Smooth muscle cell (in vitro differentiated cells): ENCODE measurements around the gene BRD1. TPM values are rescaled to one million over a fixed set of nuclear protein-coding genes. Genes with fewer than 3 reads are reported as not detected.

Source experiments
- DNase-seq: peaks from one replicate; lab custom pipeline; 2025; ENCODE audit not compliant: unreplicated experiment; lab: John Stamatoyannopoulos, UW
- H2AFZ ChIP-seq: fragments of 200-600 bp; sonication (generic); 2 replicates; pipeline ENCODE4 v1.6.0; 2016; ENCODE audit warnings: antibody characterized with exemption, low read depth, mild to moderate bottlenecking
- H3F3A ChIP-seq: fragments of 200-600 bp; sonication (generic); 2 replicates; pipeline ENCODE4 v1.6.0; 2017; ENCODE audit warnings: antibody characterized with exemption, low read depth
- H3K27ac ChIP-seq: fragments of 200-600 bp; sonication (generic); 2 replicates; pipeline ENCODE4 v1.5.1; 2016; ENCODE audit warnings: low read depth, mild to moderate bottlenecking
- H3K27me3 ChIP-seq: fragments of 200-600 bp; sonication (generic); 2 replicates; pipeline ENCODE4 v1.6.1; 2016; ENCODE audit warnings: low read depth, mild to moderate bottlenecking
- H3K36me3 ChIP-seq: fragments of 200-600 bp; sonication (generic); 2 replicates; pipeline ENCODE4 v1.5.1; 2016; ENCODE audit warnings: low read depth
- H3K4me1 ChIP-seq: fragments of 200-600 bp; sonication (generic); 2 replicates; pipeline ENCODE4 v1.5.1; 2016; ENCODE audit warnings: low read depth
- H3K4me2 ChIP-seq: fragments of 200-600 bp; sonication (generic); 2 replicates; pipeline ENCODE4 v1.6.0; 2016; ENCODE audit warnings: mild to moderate bottlenecking
- H3K4me3 ChIP-seq: fragments of 200-600 bp; sonication (generic); 2 replicates; pipeline ENCODE4 v1.5.1; 2016; ENCODE audit warnings: mild to moderate bottlenecking
- H3K79me2 ChIP-seq: fragments of 200-600 bp; sonication (generic); 2 replicates; pipeline ENCODE4 v1.6.0; 2016; ENCODE audit warnings: low read depth, mild to moderate bottlenecking
- H3K9ac ChIP-seq: fragments of 200-600 bp; sonication (generic); 2 replicates; pipeline ENCODE4 v1.6.0; 2016; ENCODE audit warnings: low read depth
- H3K9me3 ChIP-seq: fragments of 200-600 bp; sonication (generic); replicated peaks from 2 replicates; pipeline ENCODE4 v1.5.1; 2016; ENCODE audit warnings: low read depth
- H4K20me1 ChIP-seq: fragments of 200-600 bp; sonication (generic); 2 replicates; pipeline ENCODE4 v1.6.0; 2016; ENCODE audit warnings: low read depth
- CTCF ChIP-seq: fragments of 200-600 bp; sonication (generic); IDR thresholded peaks from 2 replicates; pipeline ENCODE4 v1.5.1; 2017; ENCODE audit warnings: borderline replicate concordance, mild to moderate bottlenecking, antibody characterized with exemption; ENCODE audit not compliant: insufficient read depth, poor library complexity, severe bottlenecking
- WGBS: methylation state at CpG from one replicate; pipeline ENCODE4 v1.1.7; 2016; ENCODE audit warnings: low lambda C conversion rate; 5-methylcytosine and 5-hydroxymethylcytosine counted together
- polyA plus RNA-seq: library from polyadenylated mRNA; unstranded; fragments of >200 nt; fragmentation: Nextera tagmentation; extraction: Ambion mirVana; gene quantifications from 2 replicates; pipeline ENCODE4 v1.2.1, GENCODE V29; 2016
- total RNA-seq: library from RNA; depleted of rRNA; stranded (reverse); fragments of >200 nt; gene quantifications from 2 replicates; pipeline ENCODE4 v1.2.3, GENCODE V29; 2014

BRD1 gene
- total and polyA plus RNA-seq, 2 experiments from 2014 or later = 15.0 to 20.5 TPM

- Histone ChIP-seq H3K79me2 (peaks cover 30% of the 10 kb centered on the region), H3K4me2 (no peak overlapping the region), H3K9ac (no peak overlapping the region), H3K4me1 (peaks cover 14% of the 10 kb centered on the region), H3K9me3 (no peaks in the 10 kb centered on the region), H3K27ac (no peak overlapping the region), H3K27me3 (no peaks in the 10 kb centered on the region), H3K36me3 (no peaks in the 10 kb centered on the region), H4K20me1 (peaks cover 28% of the 10 kb centered on the region), H3F3A (no peaks in the 10 kb centered on the region), H2AFZ (no peak overlapping the region), H3K4me3 (no peak overlapping the region)
- TF ChIP-seq CTCF = no peak
- no peak for DNase-seq
- WGBS = 97% methylated on average over 17 of the region's 17 CpGs
These were observed 1.6 kb upstream of the BRD1 start for GRCh38 chr22:49829044-49829853.

GRCh38 chr22:49828599-49828965, 909 bp upstream of the BRD1 start:
- no peak overlapping the region for H3K9ac ChIP-seq
- H3K4me2 ChIP-seq = no peak overlapping the region
- TF ChIP-seq CTCF = no peak
- H2AFZ ChIP-seq = no peak overlapping the region
- no peaks in the 10 kb centered on the region for H3K36me3 ChIP-seq
- H3K27me3 ChIP-seq = no peaks in the 10 kb centered on the region
- H3K9me3 ChIP-seq = no peaks in the 10 kb centered on the region
- no peak overlapping the region for H3K27ac ChIP-seq
- H4K20me1 ChIP-seq = peaks cover 34% of the 10 kb centered on the region
- H3K4me1 ChIP-seq = peaks cover 14% of the 10 kb centered on the region
- no peak overlapping the region for H3K4me3 ChIP-seq
- H3F3A ChIP-seq = no peaks in the 10 kb centered on the region
- DNase-seq = no peak
- WGBS = 89% methylated on average over 5 of the region's 14 CpGs
- H3K79me2 ChIP-seq = peaks cover 36% of the 10 kb centered on the region

- Histone ChIP-seq H3F3A (no peaks in the 10 kb centered on the region), H3K9me3 (no peaks in the 10 kb centered on the region), H3K27ac (peak overlapping the region; percentile 62), H3K4me2 (peak overlapping the region; percentile 85), H4K20me1 (peaks cover 47% of the 10 kb centered on the region), H3K4me1 (peaks cover 14% of the 10 kb centered on the region), H3K9ac (peak overlapping the region; percentile 97), H3K4me3 (peak overlapping the region; percentile 94), H2AFZ (no peak overlapping the region), H3K27me3 (no peaks in the 10 kb centered on the region), H3K36me3 (no peaks in the 10 kb centered on the region), H3K79me2 (peaks cover 48% of the 10 kb centered on the region)
- TF ChIP-seq CTCF = no peak
- WGBS = 0% methylated on average over 2 of the region's 110 CpGs
- no peak for DNase-seq
These were observed 311 bp downstream of the BRD1 start for GRCh38 chr22:49827271-49827852.
